NB4 (cell line): ENCODE measurements around the gene KIF16B.

Source experiments
- CTCF ChIP-seq: IDR thresholded peaks from one replicate; pipeline ENCODE4 v1.5.1; 2012; ENCODE audit warnings: low read depth, low read length
- MYC ChIP-seq: IDR thresholded peaks from 2 replicates; pipeline ENCODE4 v1.6.1; 2011; ENCODE audit warnings: low read depth, low read length
- POLR2A ChIP-seq: IDR thresholded peaks from 2 replicates; pipeline ENCODE4 v1.6.1; 2011; ENCODE audit warnings: mild to moderate bottlenecking; ENCODE audit not compliant: insufficient read length; ENCODE audit errors: extremely low read depth

- no peak for TF ChIP-seq POLR2A
- TF ChIP-seq CTCF = no peak
- TF ChIP-seq MYC = no peak
Measured at GRCh38 chr20:16408981-16409380, 164.3 kb downstream of the KIF16B start.
